Pancreas (tissue), 10 donors: ENCODE data around the gene DDAH1. TPM values are rescaled to one million over a fixed set of nuclear protein-coding genes. Genes with fewer than 3 reads are reported as not detected.

ENCODE experiments used
- ATAC-seq, 4 donors: fragments of 200-7000 bp; cut with Tn5 transposase; one replicate each; pipeline versions ENCODE4 v1.8.0 to v1.9.1; 2020; ENCODE audit warnings: mild to moderate bottlenecking in 4 of 4, moderate library complexity in 4 of 4
- DNase-seq, 6 donors: peaks; one replicate each; pipeline ENCODE4 v3.0.0-alpha.2; 2020
- FAIRE-seq: peaks from 2 replicates; lab custom pipeline; 2012; peaks lifted over from hg19 to GRCh38; lab: Jason Lieb, UNC
- H3K27ac ChIP-seq, 4 donors: fragments of 200-600 bp; sonication (generic); 1 replicate in 3 of 4; 2 replicates in 1 of 4; pipeline versions ENCODE4 v1.5.0 to v1.8.0; 2020
- H3K27me3 ChIP-seq, 4 donors: fragments of 200-600 bp; one replicate each; pipeline ENCODE4 v1.8.0; 2021
- H3K36me3 ChIP-seq, 3 donors: fragments of 200-600 bp; sonication (generic) in 1 of 3; one replicate each; pipeline versions ENCODE4 v1.5.0 to v1.8.0; 2020 to 2021
- H3K4me1 ChIP-seq, 3 donors: fragments of 200-600 bp; one replicate each; pipeline ENCODE4 v1.8.0; 2021
- H3K4me3 ChIP-seq, 4 donors: fragments of 200-600 bp; sonication (generic) in 2 of 4; one replicate each; pipeline versions ENCODE4 v1.5.0 to v1.8.0; 2020 to 2021
- H3K9me3 ChIP-seq, 4 donors: fragments of 200-600 bp; one replicate each; pipeline ENCODE4 v1.8.0; 2021
- CTCF ChIP-seq, 4 donors: fragments of 200-600 bp; sonication (generic) in 3 of 4; IDR thresholded peaks; one replicate each; pipeline versions ENCODE4 v1.5.0 to v1.8.0; 2021; ENCODE audit warnings: antibody characterized with exemption in 4 of 4
- WGBS, 2 donors: extraction: QIAGEN DNeasy Blood & Tissue Kit; methylation state at CpG; one replicate each; pipeline ENCODE4 v1.1.7; 2013; 5-methylcytosine and 5-hydroxymethylcytosine counted together
- intact Hi-C, 3 donors: fragments of 100-400 bp; cut with DNase I; formaldehyde crosslinking; loops; one replicate each; pipeline versions ENCODE4 v1.11.1 to v1.14.2; 2022
- polyA plus RNA-seq, 2 donors: library from polyadenylated mRNA; stranded (reverse); fragments of 200-250 nt; gene quantifications; one replicate each; pipeline ENCODE4 v1.2.3, GENCODE V29; 2013
- total RNA-seq, 6 donors: library from RNA; stranded (reverse); fragmentation: NEBNext Ultra II Directional in 4 of 6; extraction: Animal tissue kit (Norgen Biotek cat#: 25700) in 4 of 6; gene quantifications; one replicate each; pipeline versions ENCODE4 v1.2.1 to v1.2.4, GENCODE V29; 2021 to 2023
- donor health status: healthy with polysubstance abuse.
- donor health status: DM: no; HTN: no; CAD: no; lungs with moderate emphysema.
- donor health status: DM: no; HTN: no; CAD: no.
- donor health status: control.
- donor health status: control.
- donor health status: Bipolar disorder and iron deficiency.
- donor health status: DM: yes; HTN: yes; CAD: no.
- donor health status: DM: no; HTN: no; CAD: no.
- donor health status: DM: no; HTN: no; CAD: no.
- donor health status: DM: yes; HTN: yes; CAD: no.

DDAH1 gene
- total and polyA plus RNA-seq, 8 donors = 8.1 to 34.2 (median 22.2) TPM

GRCh38 chr1:85484716-85485115 is 19.8 kb upstream of the DDAH1 start:
- 93 to 96% methylated on average over 1 of the region's 1 CpG for WGBS, 2 donors
- TF ChIP-seq CTCF (IDR thresholded peaks at IDR 0.05) = no peak
- FAIRE-seq (no peak), DNase-seq (no peak), ATAC-seq (no peak)
- H3K27ac ChIP-seq = no peak overlapping the region
- H3K9me3 ChIP-seq = no peaks in the 10 kb centered on the region
- no peaks in the 10 kb centered on the region for H3K36me3 ChIP-seq
- intact Hi-C loops = no loop called here
- no peaks in the 10 kb centered on the region for H3K27me3 ChIP-seq
- H3K4me3 ChIP-seq = no peak overlapping the region
- H3K4me1 ChIP-seq = no peaks in the 10 kb centered on the region

GRCh38 chr1:85484264-85484663 is 19.3 kb upstream of the DDAH1 start:
- intact Hi-C loops = no loop called here
- H3K36me3 ChIP-seq = no peaks in the 10 kb centered on the region
- TF ChIP-seq CTCF (IDR thresholded peaks at IDR 0.05) = no peak
- FAIRE-seq (no peak), ATAC-seq (no peak), DNase-seq (no peak)
- no peaks in the 10 kb centered on the region for H3K4me1 ChIP-seq
- H3K27ac ChIP-seq = no peak overlapping the region
- no peaks in the 10 kb centered on the region for H3K9me3 ChIP-seq
- 96 to 97% methylated on average over 2 of the region's 2 CpGs for WGBS, 2 donors
- no peak overlapping the region for H3K4me3 ChIP-seq
- H3K27me3 ChIP-seq = no peaks in the 10 kb centered on the region

GRCh38 chr1:85481688-85482087 is 16.7 kb upstream of the DDAH1 start:
- no peak for TF ChIP-seq CTCF (IDR thresholded peaks at IDR 0.05)
- Histone ChIP-seq H3K27ac (no peak overlapping the region), H3K27me3 (no peaks in the 10 kb centered on the region), H3K9me3 (no peaks in the 10 kb centered on the region), H3K36me3 (no peaks in the 10 kb centered on the region), H3K4me1 (no peaks in the 10 kb centered on the region), H3K4me3 (no peak overlapping the region)
- intact Hi-C loops = no loop called here
- no peak for DNase-seq
- no peak for FAIRE-seq
- no peak for ATAC-seq
- WGBS, 2 donors = 85 to 86% methylated on average over 3 of the region's 3 CpGs

GRCh38 chr1:85480566-85480965 is 15.6 kb upstream of the DDAH1 start:
- FAIRE-seq (no peak), DNase-seq (no peak), ATAC-seq (no peak)
- H3K4me3 ChIP-seq = no peak overlapping the region
- WGBS, 2 donors = 85 to 91% methylated on average over 2 of the region's 2 CpGs
- H3K9me3 ChIP-seq = no peaks in the 10 kb centered on the region
- H3K27ac ChIP-seq = no peak overlapping the region
- H3K36me3 ChIP-seq = no peaks in the 10 kb centered on the region
- H3K27me3 ChIP-seq = no peaks in the 10 kb centered on the region
- TF ChIP-seq CTCF (IDR thresholded peaks at IDR 0.05) = no peak
- intact Hi-C loops = no loop called here
- no peaks in the 10 kb centered on the region for H3K4me1 ChIP-seq

- 49 to 79% methylated on average over 1 of the region's 1 CpG for WGBS, 2 donors
These were observed 14.5 kb upstream of the DDAH1 start for GRCh38 chr1:85479491-85479890.

More at GRCh38 chr1:85479491-85479890, 14.5 kb upstream of the DDAH1 start:
- DNase-seq (no peak), FAIRE-seq (no peak), ATAC-seq (no peak)
- TF ChIP-seq CTCF (IDR thresholded peaks at IDR 0.05) = no peak
- intact Hi-C loops = no loop called here
- no peaks in the 10 kb centered on the region for H3K4me1 ChIP-seq
- no peaks in the 10 kb centered on the region for H3K27me3 ChIP-seq
- H3K4me3 ChIP-seq = no peak overlapping the region
- H3K36me3 ChIP-seq = no peaks in the 10 kb centered on the region
- no peak overlapping the region for H3K27ac ChIP-seq
- H3K9me3 ChIP-seq = no peaks in the 10 kb centered on the region
